PC-9 (cell line): ENCODE measurements around the gene PYM1. TPM values are rescaled to one million over a fixed set of nuclear protein-coding genes. Genes with fewer than 3 reads are reported as not detected.

Experiments used
- BruUV-seq: library from RNA; stranded (reverse); fragments of 400-500 nt; replicated peaks from 2 replicates; lab custom pipeline; 2021; lab: Mats Ljungman, UMichigan
- CTCF ChIA-PET: fragments of 300-600 bp; sonication (Branson Sonifier 250); formaldehyde crosslinking; loops from one replicate; lab custom pipeline; 2022; ENCODE audit warnings: antibody characterized with exemption; lab: Charles Lee
- POLR2A ChIA-PET: fragments of 300-600 bp; sonication (Branson Sonifier 250); formaldehyde crosslinking; loops from one replicate; lab custom pipeline; 2022; ENCODE audit warnings: antibody characterized with exemption; ENCODE audit not compliant: unreplicated experiment; lab: Charles Lee
- DNase-seq, 2 experiments: peaks; one replicate each; pipeline versions ENCODE4 v3.0.0 to v3.0.0-alpha.2; 2015 to 2022; ENCODE audit warnings: mixed read lengths in 1 of 2
- H2AFZ ChIP-seq: fragments of 200-600 bp; sonication (generic); 2 replicates; pipeline ENCODE4 v1.8.1; 2017; ENCODE audit warnings: antibody characterized with exemption
- H3F3A ChIP-seq: fragments of 200-600 bp; sonication (generic); 2 replicates; pipeline ENCODE4 v1.8.1; 2017; ENCODE audit warnings: antibody characterized with exemption, mild to moderate bottlenecking, low read depth; ENCODE audit not compliant: insufficient read depth
- H3K27ac ChIP-seq: fragments of 200-600 bp; sonication (generic); 2 replicates; pipeline ENCODE4 v1.6.1; 2016; ENCODE audit warnings: mixed run types
- H3K27me3 ChIP-seq: fragments of 200-600 bp; sonication (generic); 2 replicates; pipeline ENCODE4 v1.6.1; 2016; ENCODE audit warnings: low read depth, mixed run types; ENCODE audit not compliant: insufficient read depth
- H3K36me3 ChIP-seq: fragments of 200-600 bp; sonication (generic); 2 replicates; pipeline ENCODE4 v1.6.1; 2016; ENCODE audit warnings: low read depth, mixed run types
- H3K4me1 ChIP-seq: fragments of 200-600 bp; sonication (generic); replicated peaks from 2 replicates; pipeline ENCODE4 v1.6.1; 2016; ENCODE audit warnings: mixed run types; ENCODE audit not compliant: insufficient read depth
- H3K4me2 ChIP-seq: fragments of 200-600 bp; sonication (generic); 2 replicates; pipeline ENCODE4 v1.6.1; 2017; ENCODE audit warnings: mixed run types
- H3K4me3 ChIP-seq: fragments of 200-600 bp; sonication (generic); 2 replicates; pipeline ENCODE4 v1.6.1; 2016; ENCODE audit warnings: mixed run types
- H3K79me2 ChIP-seq: fragments of 200-600 bp; sonication (generic); 2 replicates; pipeline ENCODE4 v1.6.1; 2017; ENCODE audit warnings: low read depth, mixed run types
- H3K9me2 ChIP-seq: fragments of 200-600 bp; sonication (generic); 2 replicates; pipeline ENCODE4 v1.8.1; 2017; ENCODE audit warnings: mild to moderate bottlenecking; ENCODE audit not compliant: insufficient read depth
- H3K9me3 ChIP-seq: fragments of 200-600 bp; sonication (generic); 2 replicates; pipeline ENCODE4 v1.8.1; 2016; ENCODE audit warnings: low read depth; ENCODE audit not compliant: insufficient read depth
- H4K20me1 ChIP-seq: fragments of 200-600 bp; sonication (generic); 2 replicates; pipeline ENCODE4 v1.8.1; 2017; ENCODE audit not compliant: insufficient read depth
- CTCF ChIP-seq: fragments of 200-600 bp; sonication (generic); conservative IDR thresholded peaks from 2 replicates; pipeline ENCODE4 v1.6.1; 2017; ENCODE audit warnings: mixed run types, antibody characterized with exemption, mild to moderate bottlenecking, moderate library complexity
- EZH2 ChIP-seq: fragments of 200-600 bp; sonication (generic); IDR thresholded peaks from 2 replicates; pipeline ENCODE4 v1.8.0; 2017; ENCODE audit warnings: antibody characterized with exemption, low read depth
- intact Hi-C: fragments of 100-400 bp; cut with micrococcal nuclease; formaldehyde crosslinking; loops from one replicate; pipeline ENCODE4 v1.10.0; 2022; ENCODE audit not compliant: unreplicated experiment
- total RNA-seq: library from RNA; stranded (reverse); gene quantifications from 2 replicates; pipeline ENCODE4 v1.2.3, GENCODE V29; 2021

PYM1 gene
- total RNA-seq, 1 experiment from 2014 or later, result 54.0 TPM

- intact Hi-C loops, result no loop called here
- POLR2A ChIA-PET, result no interaction called here
These were observed 34.0 kb downstream of the PYM1 start for GRCh38 chr12:55893723-55894122.

GRCh38 chr12:55891310-55891709, 36.4 kb downstream of the PYM1 start:
- CTCF ChIA-PET, result no interaction called here

More at GRCh38 chr12:55893723-55894122, 34.0 kb downstream of the PYM1 start:
- no peaks in the 10 kb centered on the region for H3K27me3 ChIP-seq
- no peak overlapping the region for H3K4me3 ChIP-seq
- H2AFZ ChIP-seq, result no peak overlapping the region
- no peak overlapping the region for H3K27ac ChIP-seq
- H3K9me3 ChIP-seq, result no peaks in the 10 kb centered on the region
- no peaks in the 10 kb centered on the region for H4K20me1 ChIP-seq
- CTCF ChIA-PET, result no interaction called here
- DNase-seq, result no peak
- no peak overlapping the region for H3K4me2 ChIP-seq
- H3K79me2 ChIP-seq, result no peaks in the 10 kb centered on the region
- no peaks in the 10 kb centered on the region for H3K36me3 ChIP-seq
- TF ChIP-seq CTCF (no peak), EZH2 (no peak)
- BruUV-seq, result no TSS peak
- no peaks in the 10 kb centered on the region for H3K9me2 ChIP-seq
- H3K4me1 ChIP-seq, result no peaks in the 10 kb centered on the region
- H3F3A ChIP-seq, result no peaks in the 10 kb centered on the region

GRCh38 chr12:55885113-55885512, 42.6 kb downstream of the PYM1 start:
- Histone ChIP-seq H3K4me1 (0 out of 2 replicates have a peak, but pooled peaks cover 5% of the 10 kb centered on the region), H2AFZ (no peak overlapping the region), H3K79me2 (no peaks in the 10 kb centered on the region), H3K4me3 (no peak overlapping the region), H3F3A (peaks cover 6% of the 10 kb centered on the region; the same call in 1 of the 2 replicates), H3K9me2 (no peaks in the 10 kb centered on the region), H3K4me2 (no peak overlapping the region), H3K27ac (no peak overlapping the region), H3K9me3 (no peaks in the 10 kb centered on the region), H3K27me3 (no peaks in the 10 kb centered on the region), H4K20me1 (no peaks in the 10 kb centered on the region; the same call in 1 of the 2 replicates), H3K36me3 (no peaks in the 10 kb centered on the region)
- BruUV-seq, result no TSS peak
- CTCF ChIA-PET, result no interaction called here
- DNase-seq, result no peak
- intact Hi-C loops, result no loop called here
- TF ChIP-seq EZH2 (no peak), CTCF (no peak)
- POLR2A ChIA-PET, result no interaction called here

More at GRCh38 chr12:55891310-55891709, 36.4 kb downstream of the PYM1 start:
- TF ChIP-seq CTCF, result no peak
- no TSS peak for BruUV-seq
- no peak for DNase-seq
- Histone ChIP-seq H3K4me3 (no peak overlapping the region), H3K9me2 (no peaks in the 10 kb centered on the region), H4K20me1 (no peaks in the 10 kb centered on the region), H3F3A (no peaks in the 10 kb centered on the region), H3K36me3 (no peaks in the 10 kb centered on the region), H3K27ac (no peak overlapping the region), H3K79me2 (no peaks in the 10 kb centered on the region), H2AFZ (no peak overlapping the region), H3K4me2 (no peak overlapping the region), H3K9me3 (no peaks in the 10 kb centered on the region), H3K4me1 (no peaks in the 10 kb centered on the region), H3K27me3 (no peaks in the 10 kb centered on the region)
- POLR2A ChIA-PET, result no interaction called here
- intact Hi-C loops, result no loop called here
